Stimulated activated CD4-positive, alpha-beta T cell treated with anti-CD3 and anti-CD28 coated beads, TNF-alpha, amount 100 ng/mL, for 24 hours (primary cell): ENCODE data around the gene TMC2.
A peak's percentile ranks its signal among the peaks of the same experiment; 100 is the strongest.

ENCODE experiments used
- DNase-seq, 3 experiments: peaks; one replicate each; pipeline ENCODE4 v3.0.0-alpha.2; 2020; ENCODE audit warnings: low read depth in 3 of 3

Gene TMC2

DNA sequence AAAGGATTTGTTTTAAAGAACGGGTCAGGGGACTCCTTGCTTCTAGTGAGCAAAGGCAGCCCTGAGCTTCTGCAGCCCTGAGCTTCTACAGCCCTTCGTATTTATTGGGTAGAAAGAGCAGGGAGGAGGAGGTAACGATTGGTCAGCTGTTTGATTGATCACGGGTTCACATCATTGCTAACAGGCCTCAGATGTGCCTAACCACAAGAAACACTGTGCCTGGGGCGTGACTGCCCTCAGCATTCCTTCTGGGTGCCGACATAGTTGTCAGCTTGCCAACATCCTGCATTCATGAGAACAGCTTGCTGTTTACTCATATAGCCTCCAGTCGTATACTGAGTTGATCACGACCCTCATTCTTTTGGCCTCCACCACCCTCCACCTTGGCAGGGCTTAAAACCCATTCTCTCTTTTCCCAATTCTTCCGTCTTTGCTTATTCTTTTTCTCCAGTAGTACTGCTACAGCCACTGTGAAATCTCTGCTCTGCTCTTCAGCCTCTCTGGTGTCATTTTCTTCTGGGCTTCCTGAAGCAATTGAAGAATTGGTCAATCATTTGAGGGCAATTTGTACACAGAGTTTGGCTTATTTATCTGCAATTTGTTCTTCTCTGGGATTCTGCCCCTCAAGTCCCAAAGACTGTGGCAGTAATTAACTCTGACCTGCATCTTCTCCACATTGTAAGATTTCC is 90.6 kb downstream of the TMC2 start:
- DNase-seq, result no peak

DNA sequence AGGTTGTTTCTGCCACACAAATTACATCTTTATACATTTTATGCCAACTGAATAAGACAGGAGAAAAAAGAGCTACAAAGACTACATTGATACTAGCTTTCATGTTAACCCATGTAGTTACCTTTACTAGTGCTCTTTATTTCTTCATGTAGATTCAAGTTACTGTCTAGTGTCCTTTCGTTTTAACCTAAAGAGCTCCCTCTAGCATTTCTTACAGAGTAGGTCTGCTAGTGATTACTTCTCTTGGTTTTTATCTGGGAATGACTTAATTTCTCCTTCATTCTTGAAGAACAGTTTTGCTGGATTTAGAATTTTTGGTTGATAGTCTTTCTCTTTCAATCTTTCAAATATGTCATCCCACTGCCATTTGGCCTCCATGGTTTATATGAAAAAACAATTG is 94.9 kb downstream of the TMC2 start:
- DNase-seq, result no peak

DNA sequence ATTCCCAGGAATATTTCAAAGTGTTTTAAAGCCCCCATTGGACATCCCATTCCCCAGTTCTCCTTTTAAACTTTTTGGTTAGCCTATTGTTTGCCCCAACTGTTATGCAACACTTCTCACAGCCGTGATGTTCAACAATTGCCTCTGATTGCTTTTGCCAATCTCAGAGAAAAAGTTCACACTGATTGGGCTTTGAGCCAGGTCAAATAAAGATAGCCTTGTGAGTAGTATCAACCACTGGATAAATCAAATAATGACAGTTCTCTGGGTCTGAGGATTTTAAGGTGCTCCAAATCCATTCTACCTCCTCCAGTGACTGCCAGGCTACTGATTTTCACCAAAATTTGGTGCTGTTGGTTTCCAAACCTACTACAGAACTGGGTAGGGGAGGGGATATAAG is 97.0 kb downstream of the TMC2 start:
- DNase-seq, result no peak

DNA sequence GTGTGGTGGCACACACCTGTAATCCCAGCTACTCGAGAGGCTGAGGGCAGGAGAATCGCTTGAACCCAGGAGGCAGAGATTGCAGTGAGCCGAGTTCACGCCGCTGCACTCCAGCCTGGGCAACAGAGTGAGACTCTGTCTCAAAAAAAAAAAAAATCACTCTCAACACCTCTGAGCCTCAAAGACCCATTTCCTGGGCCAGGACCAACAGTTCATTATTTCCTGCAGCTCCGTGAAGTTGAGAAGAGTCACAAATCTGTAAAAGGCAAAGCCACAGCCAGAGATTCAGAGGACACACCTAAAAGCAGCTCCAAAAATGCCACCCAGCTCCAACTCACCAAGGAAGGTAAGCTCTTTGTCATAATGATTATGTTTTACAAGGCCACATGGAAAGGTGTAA is 100.9 kb downstream of the TMC2 start:
- no peak for DNase-seq

DNA sequence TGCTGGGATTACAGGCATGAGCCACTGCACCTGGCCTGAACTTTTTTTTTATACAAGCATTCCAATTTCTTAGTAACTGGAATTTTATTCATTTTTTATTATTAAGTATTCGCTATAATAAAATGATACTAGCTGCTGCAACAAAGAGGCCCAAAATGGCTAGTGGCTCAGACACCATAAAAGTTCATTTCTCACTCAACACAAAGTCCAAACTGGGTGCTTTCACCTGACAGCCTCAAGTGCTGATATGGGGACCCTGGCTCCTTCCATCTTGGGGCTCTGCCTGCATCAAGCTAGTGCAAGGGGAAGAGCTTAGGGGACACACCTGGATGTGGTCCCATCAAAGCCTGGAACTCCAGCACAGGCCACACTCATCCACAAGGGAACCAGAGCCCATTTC is 103.9 kb downstream of the TMC2 start:
- no peak for DNase-seq

DNA sequence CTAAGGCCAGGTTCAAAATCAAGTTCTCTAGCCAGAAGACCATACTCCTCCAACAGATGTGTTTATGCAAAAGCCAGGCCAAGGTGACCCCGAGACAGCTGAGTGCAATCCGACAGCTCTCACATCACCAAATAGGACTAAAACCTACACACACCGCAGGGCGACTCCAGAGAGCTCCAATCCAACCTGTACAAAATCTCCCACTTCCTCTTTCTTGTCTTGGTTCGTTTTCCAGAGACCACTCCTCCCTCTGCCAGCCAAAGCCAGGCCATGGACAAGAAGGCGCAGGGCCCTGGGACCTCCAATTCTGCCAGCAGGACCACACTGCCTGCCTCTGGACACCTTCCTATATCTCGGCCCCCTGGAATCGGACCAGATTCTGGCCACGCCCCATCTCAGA is 104.5 kb downstream of the TMC2 start:
- no peak for DNase-seq

DNA sequence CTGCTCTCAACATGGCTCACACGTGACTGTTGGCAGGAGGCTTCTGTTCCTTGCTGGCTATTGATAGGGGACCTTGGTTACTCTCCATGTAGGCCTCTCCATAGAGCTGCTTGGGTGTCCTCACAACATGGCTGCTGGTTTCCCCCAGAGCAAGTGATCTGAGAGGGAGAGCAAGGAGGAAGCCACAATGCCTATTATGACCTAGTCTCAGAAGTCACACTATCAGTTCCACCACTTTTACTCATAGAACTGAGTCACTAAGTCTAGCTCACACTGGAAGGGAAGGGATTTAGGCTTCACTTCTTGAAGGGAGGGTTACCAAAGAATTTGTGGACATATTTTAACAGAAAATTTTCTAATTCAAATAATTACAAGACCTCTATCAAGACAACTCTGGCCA is 107.3 kb downstream of the TMC2 start:
- no peak for DNase-seq

DNA sequence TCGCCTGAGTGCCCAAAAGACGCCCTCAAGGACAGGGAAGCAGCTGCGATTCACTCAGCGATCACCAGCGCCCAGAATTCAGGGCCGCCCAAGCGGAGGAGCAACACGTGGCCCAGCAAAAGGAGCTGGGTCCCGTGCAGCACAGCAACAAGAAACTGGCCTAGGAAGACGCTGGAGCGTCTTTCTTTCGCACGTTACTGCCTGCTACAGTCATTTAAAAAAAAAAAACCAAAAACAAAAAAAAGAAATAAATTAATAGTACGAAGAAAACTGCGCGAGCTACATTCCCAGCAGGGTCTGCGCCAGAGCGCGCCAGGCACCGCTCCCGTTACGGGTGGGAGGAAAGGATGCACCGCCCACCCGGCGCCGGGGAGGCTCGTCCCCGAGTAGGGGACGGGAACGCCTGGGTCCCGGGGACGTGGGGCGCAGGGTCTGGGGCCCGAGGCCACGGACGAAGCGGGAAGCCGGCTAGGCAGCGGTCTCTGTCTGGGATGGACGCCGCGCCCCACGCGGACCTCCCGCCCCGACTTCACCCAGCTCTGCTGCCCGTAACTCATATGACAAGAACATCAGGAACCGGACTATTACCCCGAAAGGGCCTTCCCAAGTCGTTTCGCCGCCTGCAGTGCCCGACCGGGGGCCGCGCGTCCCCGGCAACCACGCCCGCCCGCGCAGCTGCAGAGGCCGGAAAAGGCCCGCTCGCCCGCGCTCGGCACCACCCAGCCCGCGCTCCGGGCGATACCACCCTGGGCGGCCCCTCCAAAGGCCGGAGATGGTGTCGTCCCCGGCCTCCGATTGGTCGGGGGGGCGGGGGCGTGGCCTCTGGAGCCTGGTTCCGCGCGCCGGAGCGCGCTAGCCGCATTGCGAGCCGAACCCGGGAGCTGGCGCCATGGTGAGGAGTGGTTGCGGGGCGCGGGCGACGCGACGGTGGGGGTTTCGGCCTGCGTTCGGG is 115.7 kb downstream of the TMC2 start, which contains the start of gene NOP56:
TSS of gene NOP56 (plus strand) at position 861 of the 952 bp plus-strand sequence. CDS start at position 890, 29 bp downstream.
- DNase-seq, result peak; percentile 87 to 91 (median 91)

DNA sequence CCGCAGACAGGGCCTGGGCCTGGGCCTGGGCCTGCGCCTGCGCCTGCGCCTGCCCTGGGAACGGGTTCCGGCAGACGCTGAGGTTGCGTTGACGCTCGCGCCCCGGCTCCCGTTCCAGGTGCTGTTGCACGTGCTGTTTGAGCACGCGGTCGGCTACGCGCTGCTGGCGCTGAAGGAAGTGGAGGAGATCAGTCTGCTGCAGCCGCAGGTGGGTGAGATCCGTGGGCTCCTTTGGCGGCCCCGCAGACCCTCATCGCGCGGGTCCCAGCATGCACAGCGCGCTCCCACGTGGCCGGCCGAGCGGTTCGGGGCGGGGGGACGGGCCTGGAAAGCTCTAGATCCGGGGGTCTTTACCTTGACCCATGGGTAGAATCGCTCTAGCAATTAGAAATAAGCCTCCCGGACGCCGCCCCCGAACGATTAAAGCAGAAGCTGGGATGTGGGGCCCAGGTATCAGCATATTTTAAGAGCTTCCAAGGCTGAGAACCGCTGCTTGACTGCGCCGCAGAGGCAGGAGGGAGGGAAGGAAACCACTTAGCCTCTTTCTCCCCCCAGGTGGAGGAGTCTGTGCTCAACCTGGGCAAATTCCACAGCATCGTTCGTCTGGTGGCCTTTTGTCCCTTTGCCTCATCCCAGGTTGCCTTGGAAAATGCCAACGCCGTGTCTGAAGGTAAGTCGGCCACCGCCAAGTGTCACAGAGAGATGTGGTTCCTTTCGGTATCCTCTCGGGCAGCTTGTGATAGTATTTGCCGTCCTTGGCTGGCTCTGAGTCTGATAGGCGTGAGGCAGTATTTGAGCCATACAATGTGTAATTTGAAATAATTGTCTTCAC is 116.6 kb downstream of the TMC2 start:
- DNase-seq, result peak in 2 of 3 experiments; percentile 27 to 48

DNA sequence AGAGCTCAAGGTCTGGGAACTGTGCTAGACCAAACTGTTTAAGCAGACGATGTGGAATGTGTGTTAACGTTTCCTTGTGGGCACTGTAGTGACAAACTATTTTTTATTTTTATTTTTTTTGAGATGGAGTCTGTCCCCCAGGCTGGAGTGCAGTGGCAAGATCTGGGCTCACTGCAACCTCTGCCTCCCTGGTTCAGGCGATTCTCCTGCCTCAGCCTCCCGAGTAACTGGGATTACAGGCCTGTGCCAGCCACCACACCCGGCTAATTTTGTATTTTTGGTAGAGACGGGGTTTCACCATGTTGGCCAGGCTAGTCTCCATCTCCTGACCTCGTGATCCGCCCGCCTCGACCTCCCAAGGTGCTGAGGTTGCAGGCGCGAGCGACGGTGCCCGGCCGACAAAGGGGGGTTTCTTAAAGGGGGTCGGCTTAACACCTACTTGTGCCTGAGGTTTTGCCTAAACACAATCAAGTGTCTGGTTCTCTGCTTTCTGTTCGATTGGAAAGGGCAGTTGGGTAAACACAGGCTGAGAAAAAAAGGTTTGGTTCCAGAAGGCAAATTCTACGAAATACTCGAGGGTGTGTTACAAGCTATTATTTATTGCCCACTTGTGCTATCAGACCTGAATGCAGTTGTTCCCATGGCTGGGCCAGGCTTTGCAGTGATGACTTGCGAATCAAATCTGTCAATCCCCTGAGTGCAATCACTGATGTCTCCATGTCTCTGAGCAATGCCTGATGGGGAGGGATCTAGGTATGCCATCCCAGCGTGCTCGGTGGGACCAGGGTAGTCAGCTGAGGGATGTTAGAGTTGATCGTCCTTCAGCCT is 117.4 kb downstream of the TMC2 start:
- no peak for DNase-seq

DNA sequence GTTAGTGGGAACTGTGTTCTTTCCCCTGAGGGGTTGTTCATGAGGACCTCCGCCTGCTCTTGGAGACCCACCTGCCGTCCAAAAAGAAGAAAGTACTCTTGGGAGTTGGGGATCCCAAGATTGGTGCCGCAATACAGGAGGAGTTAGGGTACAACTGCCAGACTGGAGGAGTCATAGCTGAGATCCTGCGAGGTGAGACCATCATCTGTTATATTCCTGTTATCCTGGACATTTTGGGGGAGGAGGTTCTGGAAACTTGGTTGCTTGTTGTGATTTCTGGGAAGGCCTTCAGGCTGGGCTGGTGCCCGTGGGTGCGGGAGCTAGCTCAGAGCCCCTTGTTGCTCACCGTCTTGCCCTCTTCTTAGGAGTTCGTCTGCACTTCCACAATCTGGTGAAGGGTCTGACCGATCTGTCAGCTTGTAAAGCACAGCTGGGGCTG is 118.0 kb downstream of the TMC2 start:
- no peak for DNase-seq

DNA sequence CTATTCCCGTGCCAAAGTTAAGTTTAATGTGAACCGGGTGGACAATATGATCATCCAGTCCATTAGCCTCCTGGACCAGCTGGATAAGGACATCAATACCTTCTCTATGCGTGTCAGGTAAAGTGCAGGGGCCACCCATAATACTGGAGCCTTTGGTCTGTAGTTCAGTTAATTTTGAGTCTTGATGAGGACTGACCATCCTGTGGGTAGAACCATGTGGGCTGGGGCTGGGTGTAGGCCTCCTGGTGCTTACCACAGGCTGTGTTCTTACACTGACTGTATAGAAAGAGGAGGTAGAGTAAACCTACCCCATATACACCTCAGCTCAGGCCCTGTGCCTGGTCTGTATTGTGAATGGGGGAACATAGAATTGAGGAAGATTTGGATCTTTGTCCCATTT is 118.5 kb downstream of the TMC2 start:
- DNase-seq, result no peak

DNA sequence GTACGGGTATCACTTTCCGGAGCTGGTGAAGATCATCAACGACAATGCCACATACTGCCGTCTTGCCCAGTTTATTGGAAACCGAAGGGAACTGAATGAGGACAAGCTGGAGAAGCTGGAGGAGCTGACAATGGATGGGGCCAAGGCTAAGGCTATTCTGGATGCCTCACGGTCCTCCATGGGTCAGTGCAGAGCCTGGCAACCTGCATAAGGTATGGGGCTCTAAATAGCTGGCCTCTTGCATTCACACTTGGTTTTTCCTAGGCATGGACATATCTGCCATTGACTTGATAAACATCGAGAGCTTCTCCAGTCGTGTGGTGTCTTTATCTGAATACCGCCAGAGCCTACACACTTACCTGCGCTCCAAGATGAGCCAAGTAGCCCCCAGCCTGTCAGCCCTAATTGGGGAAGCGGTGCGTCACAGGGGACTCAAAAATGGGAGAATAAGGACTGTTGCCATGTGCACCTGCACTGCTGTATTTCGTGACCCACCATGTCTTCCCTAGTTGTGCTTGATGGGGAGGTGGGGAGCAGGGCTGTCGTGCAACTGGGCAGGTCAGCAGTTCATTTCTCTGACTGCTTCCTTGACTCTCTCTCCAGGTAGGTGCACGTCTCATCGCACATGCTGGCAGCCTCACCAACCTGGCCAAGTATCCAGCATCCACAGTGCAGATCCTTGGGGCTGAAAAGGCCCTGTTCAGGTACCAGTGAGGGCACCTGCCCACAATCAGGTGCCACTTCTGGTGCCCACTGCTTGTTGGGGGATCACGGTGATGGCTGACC is 119.2 kb downstream of the TMC2 start:
- no peak for DNase-seq

DNA sequence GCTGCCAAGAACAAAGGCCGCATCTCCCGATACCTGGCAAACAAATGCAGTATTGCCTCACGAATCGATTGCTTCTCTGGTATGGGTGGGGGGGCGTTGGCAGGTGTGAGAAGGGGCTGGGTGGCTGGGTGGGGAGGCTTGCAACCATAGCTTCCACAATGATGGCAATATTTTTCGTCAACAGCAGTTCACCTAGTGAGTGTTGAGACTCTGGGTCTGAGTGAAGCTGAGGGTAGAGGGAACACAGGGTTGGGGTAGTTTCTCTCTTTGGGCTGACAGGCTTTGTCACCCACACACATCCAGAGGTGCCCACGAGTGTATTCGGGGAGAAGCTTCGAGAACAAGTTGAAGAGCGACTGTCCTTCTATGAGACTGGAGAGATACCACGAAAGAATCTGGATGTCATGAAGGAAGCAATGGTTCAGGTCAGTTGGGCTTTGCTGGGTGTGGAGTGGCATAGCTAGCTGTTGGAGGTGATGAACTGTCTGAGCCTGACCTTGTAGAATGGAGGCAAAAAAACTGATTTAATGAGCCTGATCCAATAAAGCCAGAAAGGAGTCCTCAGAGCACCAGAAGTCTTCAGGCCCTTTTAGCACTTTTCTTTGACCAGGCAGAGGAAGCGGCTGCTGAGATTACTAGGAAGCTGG is 120.2 kb downstream of the TMC2 start:
- DNase-seq, result no peak

DNA sequence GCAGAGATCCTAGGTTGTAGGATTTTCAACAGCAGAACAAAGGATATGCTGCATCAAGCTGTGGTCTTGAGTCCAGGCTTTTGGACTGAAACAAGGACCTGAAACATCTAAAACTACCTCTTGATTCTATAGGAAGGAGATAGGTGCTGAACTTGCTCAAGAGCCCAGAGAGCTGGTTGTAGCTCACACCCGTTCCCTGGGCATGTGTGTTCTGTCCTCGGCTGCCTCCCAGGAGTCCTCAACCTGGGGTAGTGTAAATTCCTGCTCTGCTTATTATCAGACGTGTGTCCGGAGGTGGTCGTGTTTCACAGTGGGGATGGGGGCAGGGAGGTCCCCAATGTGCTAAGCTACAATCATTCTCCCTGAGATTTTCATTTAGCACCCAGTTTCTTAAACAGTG is 120.9 kb downstream of the TMC2 start:
- DNase-seq, result no peak

DNA sequence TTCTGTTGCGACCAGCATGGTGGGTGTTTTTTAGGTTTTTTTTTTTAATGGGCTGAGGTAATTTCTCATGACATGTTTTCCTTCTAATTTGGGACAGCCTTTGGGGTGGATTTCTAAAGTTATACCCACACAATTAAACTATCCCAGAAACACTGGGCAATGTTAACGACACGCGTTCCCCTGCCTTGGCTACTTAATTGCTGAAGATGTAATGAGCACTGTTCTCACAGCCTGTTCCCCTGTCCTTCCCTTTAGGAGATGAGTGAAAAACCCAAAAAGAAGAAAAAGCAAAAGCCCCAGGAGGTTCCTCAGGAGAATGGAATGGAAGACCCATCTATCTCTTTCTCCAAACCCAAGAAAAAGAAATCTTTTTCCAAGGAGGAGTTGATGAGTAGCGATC is 121.3 kb downstream of the TMC2 start:
- DNase-seq, result no peak

DNA sequence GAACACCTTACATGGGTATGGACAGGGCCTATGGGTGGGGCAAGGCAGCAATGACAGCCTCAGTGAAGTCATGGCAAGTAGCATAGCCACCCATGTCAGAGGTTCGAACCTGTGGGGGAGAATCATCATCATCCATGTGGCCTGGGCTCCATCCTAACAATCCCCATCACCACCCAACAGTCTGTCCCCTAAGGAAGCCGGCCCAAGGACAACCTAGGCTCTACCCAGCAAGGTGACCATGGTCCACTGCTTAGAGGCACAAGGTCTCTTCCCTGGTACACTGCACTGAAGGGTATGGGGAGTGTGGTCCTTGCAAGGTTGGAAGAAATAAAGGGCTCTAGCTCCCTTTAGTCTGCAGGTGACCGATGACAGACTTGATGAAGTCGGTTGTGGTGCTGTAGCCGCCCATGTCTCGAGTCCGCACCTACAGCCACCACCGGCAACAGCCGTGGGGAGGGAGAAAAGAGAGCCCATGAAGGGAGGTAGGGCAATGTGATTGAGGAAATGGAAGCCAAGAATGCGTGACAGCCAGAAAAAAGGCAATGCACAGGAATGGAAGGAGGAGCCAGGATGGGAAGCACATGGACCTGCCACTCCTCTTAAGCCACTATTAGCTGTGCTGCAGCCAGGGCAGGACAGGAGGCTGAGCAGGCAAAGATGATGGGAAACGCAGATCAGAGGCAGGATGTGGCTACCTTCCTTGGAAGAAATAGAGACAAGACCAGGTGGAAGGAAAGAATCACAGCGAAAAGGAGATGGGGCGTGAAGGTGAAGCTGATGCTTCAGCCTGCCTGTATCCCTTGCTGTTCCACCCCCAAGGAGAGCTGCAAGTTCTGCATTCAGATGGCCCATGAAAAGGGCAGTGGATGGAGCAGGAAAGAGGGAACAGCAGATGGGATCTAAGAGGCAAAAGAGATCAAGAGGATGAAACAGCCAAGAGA is 122.3 kb downstream of the TMC2 start:
- no peak for DNase-seq

DNA sequence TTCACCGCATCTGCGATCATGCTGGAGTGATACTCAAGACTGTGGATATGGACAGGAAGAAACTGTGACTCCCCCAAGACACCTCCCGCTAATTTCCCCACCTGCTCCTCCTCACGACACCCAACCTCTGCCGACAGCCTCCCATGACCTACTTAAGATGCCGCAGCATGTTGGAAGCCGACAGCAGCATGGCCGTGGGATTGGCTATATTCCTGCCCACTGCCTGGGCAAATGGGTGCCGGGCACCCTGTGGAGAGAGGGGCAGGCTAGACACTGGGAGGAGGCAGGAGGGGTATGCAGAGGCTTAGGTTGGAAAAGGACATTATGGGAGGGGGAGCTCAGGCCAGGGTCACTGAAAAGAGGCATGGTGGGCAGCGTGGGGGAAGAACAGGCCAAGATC is 123.2 kb downstream of the TMC2 start:
- no peak for DNase-seq
